ENCODE results near the gene LACTBL1.

DNA sequence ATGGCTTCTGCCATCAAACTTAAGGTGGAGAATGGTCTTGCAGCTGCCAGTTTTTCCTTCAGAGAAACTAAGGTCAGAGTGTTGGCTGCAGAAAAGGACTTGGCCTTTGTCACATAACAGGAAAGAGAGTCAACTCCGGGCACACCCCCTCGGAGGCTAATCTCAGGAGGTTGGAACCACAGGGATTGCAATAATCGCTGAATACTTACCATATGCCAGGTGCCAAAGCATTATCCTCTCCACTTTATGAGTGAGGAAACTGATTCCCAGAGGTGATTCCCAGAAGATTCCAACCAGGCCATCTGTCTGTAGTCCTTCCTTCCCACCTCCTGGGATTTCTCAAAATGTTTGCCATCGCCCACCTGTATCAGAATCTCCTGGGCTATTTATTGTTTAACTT lies 54.0 kb downstream of the LACTBL1 start:
- TF ChIP-seq CTCF (IDR thresholded peaks at IDR 0.05; ENCODE audit: low read depth, low read length) (no peak), MYC (IDR thresholded peaks at IDR 0.05; ENCODE audit: low read depth, low read length) (no peak), POLR2A (IDR thresholded peaks at IDR 0.05; ENCODE audit: extremely low read depth, insufficient read length) (no peak)
